Prostate gland (tissue), 2 donors: ENCODE results near the gene GFER. TPM values are rescaled to one million over a fixed set of nuclear protein-coding genes. Genes with fewer than 3 reads are reported as not detected.

Source experiments
- DNase-seq: peaks from one replicate; pipeline ENCODE4 v3.0.0-alpha.2; 2019; ENCODE audit warnings: low spot score
- H3K27ac ChIP-seq, 2 donors: fragments of 200-600 bp; sonication (generic); 2 replicates each; pipeline ENCODE4 v1.5.1; 2017 to 2019
- H3K27me3 ChIP-seq: fragments of 200-600 bp; sonication (generic); replicated peaks from 2 replicates; pipeline ENCODE4 v1.5.1; 2019; ENCODE audit not compliant: insufficient read depth
- H3K36me3 ChIP-seq, 2 donors: fragments of 200-600 bp; sonication (generic); 1 replicate in 1 of 2; 2 replicates in 1 of 2; pipeline versions ENCODE4 v1.5.1 to v1.8.1; 2017 to 2019
- H3K4me1 ChIP-seq: fragments of 200-600 bp; sonication (generic); replicated peaks from 2 replicates; pipeline ENCODE4 v1.5.1; 2019
- H3K4me3 ChIP-seq, 2 donors: fragments of 200-600 bp; sonication (generic); 2 replicates each; pipeline ENCODE4 v1.5.1; 2017 to 2019
- H3K9me3 ChIP-seq: fragments of 200-600 bp; sonication (generic); 2 replicates; pipeline ENCODE4 v1.5.1; 2017
- POLR2A ChIP-seq: fragments of 450-650 bp; IDR thresholded peaks from one replicate; pipeline ENCODE4 v1.6.1; 2016; ENCODE audit warnings: antibody characterized with exemption, mild to moderate bottlenecking
- POLR2AphosphoS5 ChIP-seq: sonication (generic); formaldehyde crosslinking; IDR thresholded peaks from one replicate; pipeline ENCODE4 v1.6.1; 2017; ENCODE audit warnings: antibody characterized with exemption
- WGBS: methylation state at CpG from one replicate; pipeline ENCODE4 v1.1.5; 2018; 5-methylcytosine and 5-hydroxymethylcytosine counted together
- intact Hi-C: fragments of 100-400 bp; cut with DNase I; formaldehyde crosslinking; loops from one replicate; pipeline ENCODE4 v1.14.2; 2022
- total RNA-seq, 2 donors: library from RNA; depleted of rRNA; stranded (reverse); fragments of >200 nt; gene quantifications; one replicate each; pipeline ENCODE4 v1.1.0, GENCODE V29; 2016
- TF ChIP-seq, protein P1 (sequence below), 4 experiments: fragments of 200-600 bp in 2 of 4; fragments of 450-650 bp in 2 of 4; sonication (generic) in 2 of 4; IDR thresholded peaks; 1 replicate in 3 of 4; 2 replicates in 1 of 4; pipeline ENCODE4 v1.5.1; 2016 to 2019; ENCODE audit warnings: antibody characterized with exemption in 4 of 4, mild to moderate bottlenecking in 2 of 4, moderate library complexity in 2 of 4

The GFER gene
- total RNA-seq, 2 donors from 2014 or later, result 21.1 to 26.6 TPM

DNA sequence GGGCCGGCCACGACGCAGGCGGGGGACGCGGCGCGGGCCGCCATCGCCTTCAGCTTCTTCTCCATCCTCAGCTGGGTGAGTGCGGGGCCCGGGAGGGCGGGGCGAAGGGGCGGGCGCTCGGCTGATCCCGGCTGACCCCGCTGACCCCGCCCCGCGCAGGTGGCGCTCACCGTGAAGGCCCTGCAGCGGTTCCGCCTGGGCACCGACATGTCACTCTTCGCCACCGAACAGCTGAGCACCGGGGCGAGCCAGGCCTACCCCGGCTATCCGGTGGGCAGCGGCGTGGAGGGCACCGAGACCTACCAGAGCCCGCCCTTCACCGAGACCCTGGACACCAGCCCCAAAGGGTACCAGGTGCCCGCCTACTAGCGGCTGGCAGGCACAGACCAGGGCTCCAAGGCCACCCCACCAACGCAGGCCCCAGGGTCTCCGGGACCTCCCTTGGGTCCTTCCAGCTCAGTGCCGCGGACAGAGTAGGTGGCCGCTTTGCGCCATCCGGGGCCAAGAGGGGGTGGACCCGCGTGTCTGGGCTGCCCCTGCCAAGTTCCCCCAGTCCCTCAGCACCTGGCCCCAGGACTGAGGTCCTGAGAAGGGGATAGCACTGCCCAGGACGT is 8.8 kb downstream of the GFER start:
- Histone ChIP-seq H3K4me1 (peaks cover 6% of the 10 kb centered on the region), H3K27me3 (no peaks in the 10 kb centered on the region), H3K27ac (no peak overlapping the region), H3K36me3 (peaks cover 0 to 2% of the 10 kb centered on the region in 2 donors), H3K4me3 (no peak overlapping the region), H3K9me3 (no peaks in the 10 kb centered on the region)
- intact Hi-C loops, result no loop called here
- no peak for DNase-seq
- TF ChIP-seq POLR2A (no peak), POLR2AphosphoS5 (no peak)
- TF ChIP-seq, protein P1, sequence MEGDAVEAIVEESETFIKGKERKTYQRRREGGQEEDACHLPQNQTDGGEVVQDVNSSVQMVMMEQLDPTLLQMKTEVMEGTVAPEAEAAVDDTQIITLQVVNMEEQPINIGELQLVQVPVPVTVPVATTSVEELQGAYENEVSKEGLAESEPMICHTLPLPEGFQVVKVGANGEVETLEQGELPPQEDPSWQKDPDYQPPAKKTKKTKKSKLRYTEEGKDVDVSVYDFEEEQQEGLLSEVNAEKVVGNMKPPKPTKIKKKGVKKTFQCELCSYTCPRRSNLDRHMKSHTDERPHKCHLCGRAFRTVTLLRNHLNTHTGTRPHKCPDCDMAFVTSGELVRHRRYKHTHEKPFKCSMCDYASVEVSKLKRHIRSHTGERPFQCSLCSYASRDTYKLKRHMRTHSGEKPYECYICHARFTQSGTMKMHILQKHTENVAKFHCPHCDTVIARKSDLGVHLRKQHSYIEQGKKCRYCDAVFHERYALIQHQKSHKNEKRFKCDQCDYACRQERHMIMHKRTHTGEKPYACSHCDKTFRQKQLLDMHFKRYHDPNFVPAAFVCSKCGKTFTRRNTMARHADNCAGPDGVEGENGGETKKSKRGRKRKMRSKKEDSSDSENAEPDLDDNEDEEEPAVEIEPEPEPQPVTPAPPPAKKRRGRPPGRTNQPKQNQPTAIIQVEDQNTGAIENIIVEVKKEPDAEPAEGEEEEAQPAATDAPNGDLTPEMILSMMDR (IDR thresholded peaks at IDR 0.05), result no peak
- 64% methylated on average over 31 of the region's 50 CpGs for WGBS

DNA sequence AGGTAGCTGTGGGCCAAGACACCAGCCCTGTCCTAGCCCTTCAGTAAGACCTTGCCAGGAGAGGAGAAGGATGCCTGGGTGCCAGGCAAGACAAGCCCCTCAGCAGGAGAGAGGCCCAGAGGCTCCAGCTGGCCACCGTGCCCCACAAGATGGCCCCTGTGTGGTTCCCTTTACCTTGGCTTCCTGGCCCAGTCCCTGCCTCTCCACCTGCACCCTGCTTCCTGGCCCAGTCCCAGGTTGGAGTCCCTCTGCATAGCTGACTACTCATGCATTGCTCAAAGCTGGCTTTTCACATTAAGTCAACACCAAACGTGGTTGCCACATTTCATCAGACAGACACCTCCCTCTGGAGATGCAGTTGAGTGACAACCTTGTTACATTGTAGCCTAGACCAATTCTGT is 9.7 kb downstream of the GFER start:
- Histone ChIP-seq H3K4me3 (no peak overlapping the region), H3K9me3 (no peaks in the 10 kb centered on the region), H3K27ac (no peak overlapping the region), H3K4me1 (peaks cover 6% of the 10 kb centered on the region), H3K27me3 (no peaks in the 10 kb centered on the region), H3K36me3 (peaks cover 0 to 10% of the 10 kb centered on the region in 2 donors)
- no peak for DNase-seq
- 69% methylated on average over 2 of the region's 2 CpGs for WGBS
- no peak for TF ChIP-seq POLR2A
- TF ChIP-seq POLR2AphosphoS5, result no peak
- TF ChIP-seq, protein P1 (IDR thresholded peaks at IDR 0.05), result no peak
- intact Hi-C loops, result no loop called here

DNA sequence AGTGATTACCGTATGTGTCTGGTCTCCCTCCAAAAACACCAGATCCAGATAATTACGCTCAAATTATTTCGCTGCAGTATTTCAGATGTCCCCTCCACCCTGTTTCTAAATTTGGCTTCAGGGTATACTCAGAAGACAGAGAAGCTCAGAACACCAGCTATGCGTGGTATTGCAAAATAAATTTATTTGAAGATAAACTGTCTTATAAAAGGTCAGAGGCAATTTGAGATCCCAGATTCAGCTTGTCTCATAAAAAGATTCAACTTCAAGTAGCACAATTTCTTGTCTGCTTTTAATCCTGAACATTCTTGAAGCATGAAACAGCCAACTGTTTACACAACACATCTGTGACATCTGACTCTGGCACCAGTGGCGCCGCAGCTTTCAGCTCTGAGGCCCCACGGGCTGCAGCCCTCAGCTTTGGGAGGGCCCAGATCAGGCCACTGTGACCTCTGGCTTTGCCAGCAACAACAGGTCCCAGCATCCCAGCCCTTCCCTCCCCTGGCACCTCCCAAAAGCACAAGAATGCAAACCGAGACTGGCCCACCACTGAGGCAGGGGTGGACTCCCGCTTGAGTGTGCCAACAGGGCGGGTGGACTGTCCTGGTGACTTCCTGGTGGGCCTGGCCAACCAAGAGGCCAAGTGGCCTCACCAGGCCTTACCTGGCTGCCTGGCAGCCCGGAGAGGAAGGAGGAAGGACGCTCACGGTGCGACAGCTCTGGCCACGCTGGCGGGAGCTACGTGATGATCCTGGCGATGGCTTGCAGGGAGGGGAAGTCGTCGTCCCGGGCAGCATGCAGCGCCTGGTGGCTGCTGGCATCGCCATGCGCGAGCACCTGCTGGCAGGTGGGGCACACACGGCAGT is 13.7 kb downstream of the GFER start:
- intact Hi-C loops, result no loop called here
- no peak for DNase-seq
- TF ChIP-seq, protein P1 (IDR thresholded peaks at IDR 0.05), result no peak
- no peak for TF ChIP-seq POLR2A
- TF ChIP-seq POLR2AphosphoS5, result no peak
- Histone ChIP-seq H3K4me3 (no peak overlapping the region), H3K4me1 (no peaks in the 10 kb centered on the region), H3K27ac (peak overlapping the region in 1 of 2 donors; percentile 14), H3K36me3 (peaks cover 12 to 32% of the 10 kb centered on the region in 2 donors), H3K27me3 (no peaks in the 10 kb centered on the region), H3K9me3 (no peaks in the 10 kb centered on the region)
- WGBS, result 69% methylated on average over 20 of the region's 26 CpGs

DNA sequence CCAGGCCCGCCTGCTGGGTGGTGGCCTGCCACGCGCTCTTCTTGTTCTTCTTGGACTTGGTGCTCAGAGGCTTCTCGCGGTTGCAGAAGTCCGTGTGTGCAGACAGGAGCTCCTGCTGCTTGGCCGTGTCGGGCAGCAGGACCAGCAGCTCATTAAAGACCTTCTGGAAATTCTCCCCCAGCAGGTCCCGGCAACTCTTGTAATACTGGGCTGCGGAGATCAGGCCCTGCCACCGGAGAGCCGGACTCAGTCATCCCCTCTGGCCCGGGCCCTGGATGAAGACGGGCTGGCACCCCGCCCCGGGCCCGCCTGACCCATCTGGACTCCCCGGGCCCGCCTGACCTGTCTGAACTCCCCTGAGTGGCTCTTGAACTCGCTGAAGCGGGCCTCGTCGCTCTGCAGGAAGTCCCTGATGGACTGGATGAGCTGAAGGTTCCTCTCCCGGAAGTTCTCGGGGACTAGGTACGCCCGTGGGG is 14.4 kb downstream of the GFER start:
- H3K27me3 ChIP-seq, result no peaks in the 10 kb centered on the region
- H3K36me3 ChIP-seq, result peaks cover 12 to 32% of the 10 kb centered on the region in 2 donors
- H3K9me3 ChIP-seq, result no peaks in the 10 kb centered on the region
- 88% methylated on average over 26 of the region's 27 CpGs for WGBS
- intact Hi-C loops, result no loop called here
- TF ChIP-seq POLR2A, result no peak
- no peak for TF ChIP-seq POLR2AphosphoS5
- TF ChIP-seq, protein P1 (IDR thresholded peaks at IDR 0.05), result no peak
- H3K4me1 ChIP-seq, result no peaks in the 10 kb centered on the region
- DNase-seq, result no peak
- H3K4me3 ChIP-seq, result no peak overlapping the region
- peak overlapping the region in 1 of 2 donors; percentile 14 for H3K27ac ChIP-seq
